Measurements from ENCODE around the gene MOCS1. TPM values are rescaled to one million over a fixed set of nuclear protein-coding genes. Genes with fewer than 3 reads are reported as not detected.

The MOCS1 gene
- total RNA-seq, 1 donor from 2014 or later, result 20.1 TPM

- no peak for DNase-seq (ENCODE audit: low spot score)
Measured at GRCh38 chr6:39876826-39877225, 57.4 kb downstream of the MOCS1 start.

- DNase-seq (ENCODE audit: low spot score), result no peak
Measured at GRCh38 chr6:39876111-39876510, 58.2 kb downstream of the MOCS1 start.

- DNase-seq (ENCODE audit: low spot score), result no peak
Measured at GRCh38 chr6:39873439-39873838, 60.8 kb downstream of the MOCS1 start.

- no peak for DNase-seq (ENCODE audit: low spot score)
Measured at GRCh38 chr6:39870950-39871349, 63.3 kb downstream of the MOCS1 start.

- DNase-seq (ENCODE audit: low spot score), result no peak
Measured at GRCh38 chr6:39867592-39867991, 66.7 kb downstream of the MOCS1 start.

- peak; percentile 66 for DNase-seq (ENCODE audit: low spot score)
Measured at GRCh38 chr6:39865011-39865888, 69.0 kb downstream of the MOCS1 start.

GRCh38 chr6:39861663-39862062, 72.6 kb downstream of the MOCS1 start:
- no peak for DNase-seq (ENCODE audit: low spot score)

GRCh38 chr6:39859025-39859424, 75.2 kb downstream of the MOCS1 start:
- DNase-seq (ENCODE audit: low spot score), result no peak

GRCh38 chr6:39855356-39855995, 78.8 kb downstream of the MOCS1 start:
- DNase-seq (ENCODE audit: low spot score), result no peak

Other genes starting within 250 kb of the MOCS1 start
- gene KIF6, start 209.1 kb downstream of the MOCS1 start, total RNA-seq, result 2.6 TPM
- 12.5 TPM for gene DAAM2, start 142.1 kb downstream of the MOCS1 start, total RNA-seq